HepG2 (cell line): Measurements from ENCODE around the gene PGP. TPM values are rescaled to one million over a fixed set of nuclear protein-coding genes. Genes with fewer than 3 reads are reported as not detected.

Experiments used
- ATAC-seq: fragments of 200-7000 bp; cut with Tn5 transposase; 3 replicates; pipeline ENCODE4 v1.9.1; 2020; ENCODE audit warnings: mild to moderate bottlenecking, moderate library complexity
- BruUV-seq: library from RNA; stranded (reverse); fragments of 400-500 nt; replicated peaks from 2 replicates; lab custom pipeline; 2021; lab: Mats Ljungman, UMichigan
- CTCF ChIA-PET: fragments of 300-600 bp; formaldehyde crosslinking; extraction: SDS; loops from one replicate; lab custom pipeline; 2021; ENCODE audit warnings: low total read pairs, inconsistent platforms, low intra/inter-chr PET ratio; lab: Yijun Ruan, JAX
- POLR2A ChIA-PET: fragments of 350-600 bp; sonication (Branson Sonifier 250); formaldehyde crosslinking; loops from one replicate; lab custom pipeline; 2020; ENCODE audit warnings: antibody characterized with exemption, inconsistent platforms; lab: Yijun Ruan, JAX
- DNase-seq: peaks from one replicate; pipeline ENCODE4 v3.0.0-alpha.2; 2015; ENCODE audit warnings: low spot score
- FAIRE-seq: peaks from 3 replicates; lab custom pipeline; 2011; peaks lifted over from hg19 to GRCh38; lab: Jason Lieb, UNC
- H2AFZ ChIP-seq: one replicate; pipeline ENCODE4 v1.6.1; 2011; ENCODE audit warnings: low read length, inconsistent platforms
- H3K27ac ChIP-seq: fragments of 300-600 bp; 3 replicates; pipeline ENCODE4 v1.8.0; 2011; ENCODE audit warnings: mixed run types, mild to moderate bottlenecking, mixed read lengths, low read length, inconsistent platforms; ENCODE audit not compliant: insufficient read depth; ENCODE audit errors: extremely low read length
- H3K27me3 ChIP-seq, 2 experiments: fragments of 200-600 bp in 1 of 2; 2 replicates in 1 of 2; 3 replicates in 1 of 2; pipeline versions ENCODE4 v1.6.0 to v1.8.0; 2011; ENCODE audit warnings: low read length in 2 of 2, mild to moderate bottlenecking in 2 of 2, moderate library complexity in 2 of 2, inconsistent platforms in 1 of 2; ENCODE audit not compliant: insufficient read depth in 2 of 2, control insufficient read depth in 1 of 2
- H3K36me3 ChIP-seq, 2 experiments: fragments of 200-600 bp in 1 of 2; replicated peaks in 1 of 2; 2 replicates in 1 of 2; 3 replicates in 1 of 2; pipeline versions ENCODE4 v1.5.1 to v1.8.0; 2011; ENCODE audit warnings: low read length in 2 of 2, inconsistent platforms in 1 of 2; ENCODE audit not compliant: insufficient read depth in 2 of 2, control insufficient read depth in 1 of 2
- H3K4me1 ChIP-seq: 2 replicates; pipeline ENCODE4 v1.5.1; 2012; ENCODE audit warnings: low read length, inconsistent platforms; ENCODE audit not compliant: insufficient read depth
- H3K4me2 ChIP-seq: 2 replicates; pipeline ENCODE4 v1.6.0; 2011; ENCODE audit warnings: low read depth, low read length, inconsistent platforms
- H3K4me3 ChIP-seq, 3 experiments: fragments of 200-600 bp in 1 of 3; sonication (generic), shearing (Covaris generic) in 1 of 3; replicated peaks in 1 of 3; 2 replicates each; pipeline ENCODE4 v1.5.1; 2011 to 2016; ENCODE audit warnings: low read length in 3 of 3, inconsistent platforms in 2 of 3, low read depth in 2 of 3, mild to moderate bottlenecking in 2 of 3, control low read depth in 1 of 3, mixed read lengths in 1 of 3; ENCODE audit not compliant: insufficient read depth in 1 of 3
- H3K79me2 ChIP-seq: one replicate; pipeline ENCODE4 v1.6.1; 2011; ENCODE audit warnings: low read length, inconsistent platforms; ENCODE audit not compliant: insufficient read depth
- H3K9ac ChIP-seq: 2 replicates; pipeline ENCODE4 v1.6.0; 2011; ENCODE audit warnings: mild to moderate bottlenecking, low read depth, low read length, inconsistent platforms; ENCODE audit not compliant: insufficient read depth
- H3K9me3 ChIP-seq: 2 replicates; pipeline ENCODE4 v1.5.1; 2012; ENCODE audit warnings: mild to moderate bottlenecking, low read length
- H4K20me1 ChIP-seq: 2 replicates; pipeline ENCODE4 v1.6.0; 2011; ENCODE audit warnings: inconsistent platforms, mild to moderate bottlenecking, low read length, moderate library complexity; ENCODE audit not compliant: insufficient read depth
- AKAP8 ChIP-seq: sonication (generic); formaldehyde crosslinking; IDR thresholded peaks from 2 replicates; pipeline ENCODE4 v1.5.1; 2020; ENCODE audit warnings: mild to moderate bottlenecking, missing genetic modification reagents
- ATF2 ChIP-seq: sonication (generic); formaldehyde crosslinking; IDR thresholded peaks from 2 replicates; pipeline ENCODE4 v1.4.0; 2020; ENCODE audit warnings: missing genetic modification reagents
- CHD4 ChIP-seq: fragments of 200-600 bp; sonication (generic); IDR thresholded peaks from 2 replicates; pipeline ENCODE4 v1.7.0; 2017; ENCODE audit warnings: mild to moderate bottlenecking, low read length, borderline replicate concordance
- GABPA ChIP-seq, 2 experiments: IDR thresholded peaks; 2 replicates each; pipeline ENCODE4 v1.6.1; 2011 to 2016; ENCODE audit warnings: low read depth in 2 of 2, low read length in 1 of 2, missing biosample characterization in 1 of 2, missing genetic modification characterization in 1 of 2
- GATA4 ChIP-seq: sonication (generic); IDR thresholded peaks from 2 replicates; pipeline ENCODE4 v1.6.1; 2016; ENCODE audit warnings: antibody characterized with exemption, low read depth, borderline replicate concordance
- HIVEP1 ChIP-seq: sonication (generic); formaldehyde crosslinking; IDR thresholded peaks from 2 replicates; pipeline ENCODE4 v1.4.0; 2020; ENCODE audit warnings: mild to moderate bottlenecking, missing genetic modification reagents
- KDM2A ChIP-seq: sonication (generic); formaldehyde crosslinking; IDR thresholded peaks from 2 replicates; pipeline ENCODE4 v1.4.0; 2020; ENCODE audit warnings: low read depth, missing genetic modification reagents, borderline replicate concordance
- NFKB2 ChIP-seq: sonication (generic); formaldehyde crosslinking; IDR thresholded peaks from 2 replicates; pipeline ENCODE4 v1.4.0; 2020; ENCODE audit warnings: missing genetic modification reagents, borderline replicate concordance
- PCBP1 ChIP-seq: fragments of 200-400 bp; formaldehyde crosslinking; IDR thresholded peaks from 2 replicates; pipeline ENCODE4 v1.6.1; 2017; ENCODE audit warnings: mild to moderate bottlenecking, low read depth, low read length, borderline replicate concordance
- SALL2 ChIP-seq: sonication (generic); formaldehyde crosslinking; IDR thresholded peaks from 2 replicates; pipeline ENCODE4 v1.8.1; 2023; ENCODE audit warnings: mild to moderate bottlenecking, missing genetic modification reagents, inconsistent platforms
- SKI ChIP-seq: fragments of 450-650 bp; IDR thresholded peaks from one replicate; pipeline ENCODE4 v1.6.1; 2018; ENCODE audit warnings: mild to moderate bottlenecking; ENCODE audit not compliant: partially characterized antibody
- TEF ChIP-seq: sonication (generic); formaldehyde crosslinking; IDR thresholded peaks from 2 replicates; pipeline ENCODE4 v1.5.0; 2020; ENCODE audit warnings: missing genetic modification reagents
- YEATS2 ChIP-seq: sonication (generic); formaldehyde crosslinking; IDR thresholded peaks from 2 replicates; pipeline ENCODE4 v1.4.0; 2020; ENCODE audit warnings: missing genetic modification reagents, borderline replicate concordance
- ZBTB33 ChIP-seq: sonication (generic); formaldehyde crosslinking; IDR thresholded peaks from 2 replicates; pipeline ENCODE4 v1.4.0; 2020; ENCODE audit warnings: missing genetic modification reagents
- ZBTB7B ChIP-seq: sonication (generic); formaldehyde crosslinking; IDR thresholded peaks from 2 replicates; pipeline ENCODE4 v1.4.0; 2020; ENCODE audit warnings: missing genetic modification reagents
- ZFY ChIP-seq: sonication (generic); formaldehyde crosslinking; IDR thresholded peaks from 2 replicates; pipeline ENCODE4 v1.4.0; 2020; ENCODE audit warnings: missing genetic modification reagents
- ZIK1 ChIP-seq: sonication (generic); formaldehyde crosslinking; IDR thresholded peaks from 2 replicates; pipeline ENCODE4 v1.5.0; 2020; ENCODE audit warnings: mild to moderate bottlenecking, low read depth, missing genetic modification reagents, borderline replicate concordance
- ZNF615 ChIP-seq: sonication (generic); formaldehyde crosslinking; IDR thresholded peaks from 2 replicates; pipeline ENCODE4 v1.5.0; 2020; ENCODE audit warnings: mild to moderate bottlenecking, missing genetic modification reagents, borderline replicate concordance
- WGBS: methylation state at CpG from one replicate; pipeline ENCODE4 v1.1.6; 2017; ENCODE audit warnings: low lambda C conversion rate; 5-methylcytosine and 5-hydroxymethylcytosine counted together
- in situ Hi-C: cut with HindIII; loops from 2 replicates; pipeline ENCODE4 v1.10.0; 2017; ENCODE audit warnings: low pct_unique_long_range_greater_than_20kb; ENCODE audit not compliant: extremely low pct_ligation_motif_present
- intact Hi-C: fragments of 100-400 bp; cut with micrococcal nuclease; formaldehyde crosslinking; loops from one replicate; pipeline ENCODE4 v1.10.0; 2022; ENCODE audit not compliant: unreplicated experiment
- polyA plus RNA-seq, 8 experiments: library from polyadenylated mRNA; depleted of rRNA in 3 of 8; stranded (reverse) in 7 of 8; unstranded in 1 of 8; fragments of >200 nt; fragmentation: Illumina TruSeq in 4 of 8; extraction: Trizol in 4 of 8; gene quantifications; 2 replicates each; pipeline versions ENCODE4 v1.2.1 to v1.2.3, GENCODE V29; 2011 to 2016; ENCODE audit warnings: low read depth in 4 of 8, missing spikeins in 1 of 8, mixed read lengths in 1 of 8; ENCODE audit not compliant: insufficient read depth in 1 of 8
- total RNA-seq, 5 experiments: library from RNA; depleted of rRNA; stranded (reverse); fragments of >200 nt; fragmentation: Illumina TruSeq; extraction: Trizol; gene quantifications; 2 replicates each; pipeline ENCODE4 v1.2.3, GENCODE V29; 2016; ENCODE audit warnings: low read depth in 1 of 5
- TF ChIP-seq, protein P1 (sequence below): IDR thresholded peaks from 2 replicates; pipeline ENCODE4 v1.6.1; 2016; ENCODE audit warnings: missing compliant biosample characterization, missing genetic modification reagents, borderline replicate concordance

The PGP gene
- total and polyA plus RNA-seq, 2 of the 13 experiments (the other 11 are each of a cell fraction or from before 2014, with no cell fraction given): 7.3 to 18.3 TPM

DNA sequence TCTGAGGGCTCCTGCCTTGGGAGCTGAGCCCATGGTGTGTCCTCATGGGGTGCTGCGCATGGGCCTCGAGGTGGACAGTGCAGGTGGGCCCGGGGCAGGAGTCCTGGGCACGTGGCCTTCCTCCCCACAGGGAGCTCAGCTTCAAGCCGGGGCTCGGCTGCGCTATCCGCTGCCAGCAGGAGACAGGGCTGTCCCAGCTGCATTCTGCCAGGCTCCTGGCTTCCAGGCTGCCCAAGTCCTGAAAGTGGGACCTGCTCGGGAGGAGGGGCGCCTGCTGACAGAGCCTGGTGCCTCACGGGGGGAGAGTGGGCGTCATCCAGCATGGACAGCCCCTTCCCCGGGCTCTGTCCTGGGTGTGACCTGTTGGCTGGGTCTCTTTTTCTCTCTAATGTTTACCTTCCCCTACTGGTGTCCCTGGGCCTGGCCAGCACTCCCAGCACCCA is 51.9 kb downstream of the PGP start:
- Histone ChIP-seq H3K79me2 (peaks cover 42% of the 10 kb centered on the region), H3K9ac (peak overlapping the region; percentile 65), H3K9me3 (no peaks in the 10 kb centered on the region), H3K36me3 (peaks cover 9 to 18% of the 10 kb centered on the region in 2 experiments; a peak in 3 of 5 replicates), H3K4me3 (peak overlapping the region in 2 of 3 experiments; percentile 45 to 60; a peak in 4 of 6 replicates), H4K20me1 (peaks cover 30% of the 10 kb centered on the region), H3K4me2 (peak overlapping the region; percentile 80), H3K27me3 (no peaks in the 10 kb centered on the region), H2AFZ (no peak overlapping the region), H3K4me1 (peaks cover 80% of the 10 kb centered on the region), H3K27ac (peak overlapping the region; percentile 75)
- FAIRE-seq (no peak), DNase-seq (peak; percentile 62), ATAC-seq (peak; percentile 49)
- no CpG with 5 or more reads among the region's 13 CpGs for WGBS
- BruUV-seq: no TSS peak
- in situ Hi-C loops: no loop called here
- intact Hi-C loops: loop anchor here (5.0 kb wide), 1 partner anchor 35 kb away; the partner anchor contains the start of gene CASKIN1
- CTCF ChIA-PET: no interaction called here
- POLR2A ChIA-PET: interaction anchor here (0.7 to 3.4 kb wide), 8 partner anchors 9 to 219 kb away, joined by 3 to 36 read pairs (median 3); partner anchors contain the start of genes ECI1, MSRB1, PGP and RPS2
- TF ChIP-seq CHD4: no peak
- TF ChIP-seq GABPA (IDR thresholded peaks at IDR 0.05; ENCODE audit: low read depth, low read length): no peak
- TF ChIP-seq GABPA (CRISPR knock-in tag; IDR thresholded peaks at IDR 0.05; ENCODE audit: low read depth): no peak
- TF ChIP-seq ZBTB33 (CRISPR knock-in tag): peak; percentile 100
- TF ChIP-seq, protein P1, sequence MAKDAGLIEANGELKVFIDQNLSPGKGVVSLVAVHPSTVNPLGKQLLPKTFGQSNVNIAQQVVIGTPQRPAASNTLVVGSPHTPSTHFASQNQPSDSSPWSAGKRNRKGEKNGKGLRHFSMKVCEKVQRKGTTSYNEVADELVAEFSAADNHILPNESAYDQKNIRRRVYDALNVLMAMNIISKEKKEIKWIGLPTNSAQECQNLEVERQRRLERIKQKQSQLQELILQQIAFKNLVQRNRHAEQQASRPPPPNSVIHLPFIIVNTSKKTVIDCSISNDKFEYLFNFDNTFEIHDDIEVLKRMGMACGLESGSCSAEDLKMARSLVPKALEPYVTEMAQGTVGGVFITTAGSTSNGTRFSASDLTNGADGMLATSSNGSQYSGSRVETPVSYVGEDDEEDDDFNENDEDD (CRISPR knock-in tag): 0 out of 2 replicates have a peak, but pooled peaks have one; percentile 25
- TF ChIP-seq HIVEP1: no peak
- TF ChIP-seq KDM2A (CRISPR knock-in tag): 0 out of 2 replicates have a peak, but pooled peaks have one; percentile 6
- no peak for TF ChIP-seq ZNF615 (CRISPR knock-in tag)
- TF ChIP-seq AKAP8 (CRISPR knock-in tag): no peak; the same call in 1 of the 2 replicates
- no peak for TF ChIP-seq TEF
- TF ChIP-seq GATA4: no peak
- peak; percentile 23; the same call in 1 of the 2 replicates for TF ChIP-seq ZBTB7B (CRISPR knock-in tag)
- no peak for TF ChIP-seq ZIK1 (CRISPR knock-in tag)
- no peak for TF ChIP-seq SKI
- 0 out of 2 replicates have a peak, but pooled peaks have one; percentile 4 for TF ChIP-seq YEATS2 (CRISPR knock-in tag)
- TF ChIP-seq ATF2 (CRISPR knock-in tag): no peak
- 0 out of 2 replicates have a peak, but pooled peaks have one; percentile 39 for TF ChIP-seq SALL2
- TF ChIP-seq NFKB2 (CRISPR knock-in tag): 0 out of 2 replicates have a peak, but pooled peaks have one; percentile 29
- TF ChIP-seq ZFY: peak; percentile 24; the same call in 1 of the 2 replicates
- TF ChIP-seq PCBP1: 0 out of 2 replicates have a peak, but pooled peaks have one; percentile 51
